H1 (cell line): Measurements from ENCODE around the gene STX2. TPM values are rescaled to one million over a fixed set of nuclear protein-coding genes. Genes with fewer than 3 reads are reported as not detected.

Experiments
- CTCF ChIA-PET: fragments of 300-600 bp; sonication (Branson Sonifier 250); formaldehyde crosslinking; loops from one replicate; lab custom pipeline; 2021; ENCODE audit not compliant: partially characterized antibody; lab: Charles Lee
- POLR2A ChIA-PET: fragments of 300-600 bp; sonication (Branson Sonifier 250); formaldehyde crosslinking; loops from one replicate; lab custom pipeline; 2021; ENCODE audit warnings: inconsistent platforms; ENCODE audit not compliant: partially characterized antibody; lab: Charles Lee
- DNase-seq, 2 experiments: peaks; one replicate each; pipeline versions ENCODE4 v3.0.0 to v3.0.0-alpha.2; 2010 to 2022; ENCODE audit warnings: low spot score in 2 of 2, low read depth in 1 of 2, mixed read lengths in 1 of 2
- FAIRE-seq: peaks from 2 replicates; lab custom pipeline; 2011; peaks lifted over from hg19 to GRCh38; lab: Jason Lieb, UNC
- H2AFZ ChIP-seq: 2 replicates; pipeline ENCODE4 v1.8.1; 2012; ENCODE audit warnings: low read length, inconsistent platforms
- H2AK5ac ChIP-seq: 2 replicates; pipeline ENCODE4 v1.6.1; 2013; ENCODE audit warnings: low read depth, low read length
- H2BK120ac ChIP-seq: replicated peaks from 2 replicates; pipeline ENCODE3; 2013; ENCODE audit warnings: low read depth, low read length, inconsistent platforms
- H2BK12ac ChIP-seq: 2 replicates; pipeline ENCODE4 v1.6.1; 2013; ENCODE audit warnings: low read depth, low read length
- H2BK15ac ChIP-seq: 2 replicates; pipeline ENCODE4 v1.6.1; 2013; ENCODE audit warnings: low read length
- H2BK20ac ChIP-seq: 2 replicates; pipeline ENCODE4 v1.6.1; 2013; ENCODE audit warnings: low read length
- H2BK5ac ChIP-seq: 2 replicates; pipeline ENCODE4 v1.6.1; 2013; ENCODE audit warnings: low read depth, low read length
- H3K14ac ChIP-seq: 2 replicates; pipeline ENCODE4 v1.6.1; 2013; ENCODE audit warnings: inconsistent platforms; ENCODE audit not compliant: insufficient read length
- H3K18ac ChIP-seq: 2 replicates; pipeline ENCODE4 v1.6.1; 2013; ENCODE audit warnings: low read length; ENCODE audit errors: extremely low read depth
- H3K23ac ChIP-seq: 2 replicates; pipeline ENCODE4 v1.6.1; 2013; ENCODE audit warnings: inconsistent platforms; ENCODE audit not compliant: insufficient read length
- H3K23me2 ChIP-seq: 2 replicates; pipeline ENCODE4 v1.6.1; 2013; ENCODE audit warnings: low read depth, low read length
- H3K27ac ChIP-seq: 2 replicates; pipeline ENCODE4 v1.6.1; 2011; ENCODE audit warnings: low read depth, low read length, inconsistent platforms
- H3K27me3 ChIP-seq, 4 experiments: replicated peaks in 1 of 4; 1 replicate in 1 of 4; 2 replicates in 3 of 4; pipeline versions ENCODE4 v1.6.1 to v1.8.1; 2011 to 2013; ENCODE audit warnings: low read length in 3 of 4, mild to moderate bottlenecking in 3 of 4, inconsistent platforms in 2 of 4, mixed read lengths in 2 of 4, moderate library complexity in 1 of 4; ENCODE audit not compliant: control insufficient read depth in 3 of 4, insufficient read depth in 3 of 4; ENCODE audit errors: extremely low read depth in 1 of 4
- H3K36me3 ChIP-seq, 4 experiments: 2 replicates each; pipeline versions ENCODE4 v1.6.1 to v1.8.1; 2011 to 2013; ENCODE audit warnings: mild to moderate bottlenecking in 4 of 4, low read length in 3 of 4, moderate library complexity in 2 of 4, control low read depth in 1 of 4, inconsistent platforms in 1 of 4; ENCODE audit not compliant: insufficient read depth in 4 of 4, control insufficient read depth in 2 of 4
- H3K4ac ChIP-seq: replicated peaks from 2 replicates; pipeline ENCODE3; 2013; ENCODE audit warnings: low read length, low read depth, mixed read lengths, inconsistent platforms; ENCODE audit not compliant: insufficient read length
- H3K4me1 ChIP-seq, 4 experiments: replicated peaks in 1 of 4; 1 replicate in 1 of 4; 2 replicates in 3 of 4; pipeline versions ENCODE4 v1.6.1 to v1.8.1; 2011 to 2013; ENCODE audit warnings: low read length in 3 of 4, inconsistent platforms in 2 of 4, mixed read lengths in 1 of 4; ENCODE audit not compliant: insufficient read depth in 4 of 4, control insufficient read depth in 3 of 4
- H3K4me2 ChIP-seq, 2 experiments: 2 replicates each; pipeline versions ENCODE4 v1.6.1 to v1.8.1; 2011 to 2013; ENCODE audit warnings: low read depth in 2 of 2, low read length in 2 of 2, control low read depth in 1 of 2, inconsistent platforms in 1 of 2, mild to moderate bottlenecking in 1 of 2; ENCODE audit not compliant: insufficient read depth in 1 of 2
- H3K4me3 ChIP-seq, 4 experiments: fragments of 200-600, 300-600 bp in 1 of 4; sonication (generic), shearing (Covaris generic), sonication (Bioruptor Twin) in 1 of 4; 2 replicates each; pipeline versions ENCODE4 v1.5.1 to v1.8.1; 2011 to 2016; ENCODE audit warnings: low read length in 4 of 4, low read depth in 3 of 4, control low read depth in 2 of 4, inconsistent platforms in 2 of 4, mild to moderate bottlenecking in 2 of 4, mixed read lengths in 1 of 4, moderate library complexity in 1 of 4; ENCODE audit not compliant: insufficient read depth in 2 of 4; ENCODE audit errors: extremely low read depth in 1 of 4
- H3K56ac ChIP-seq: replicated peaks from 2 replicates; pipeline ENCODE3; 2013; ENCODE audit warnings: low read depth, mild to moderate bottlenecking, mixed read lengths, low read length, inconsistent platforms; ENCODE audit not compliant: insufficient read length
- H3K79me1 ChIP-seq: 2 replicates; pipeline ENCODE4 v1.6.1; 2013; ENCODE audit warnings: low read depth, low read length, control low read depth
- H3K79me2 ChIP-seq, 2 experiments: 2 replicates each; pipeline versions ENCODE4 v1.6.1 to v1.8.1; 2012 to 2013; ENCODE audit warnings: low read length in 2 of 2, mild to moderate bottlenecking in 2 of 2, inconsistent platforms in 1 of 2; ENCODE audit not compliant: insufficient read depth in 2 of 2, control insufficient read depth in 1 of 2
- H3K9ac ChIP-seq, 4 experiments: replicated peaks in 1 of 4; 1 replicate in 1 of 4; 2 replicates in 3 of 4; pipeline versions ENCODE4 v1.6.1 to v1.8.1; 2011 to 2013; ENCODE audit warnings: low read depth in 3 of 4, low read length in 3 of 4, control low read depth in 2 of 4, mild to moderate bottlenecking in 2 of 4, moderate library complexity in 2 of 4, inconsistent platforms in 1 of 4; ENCODE audit errors: extremely low read depth in 1 of 4
- H3K9me3 ChIP-seq, 2 experiments: 2 replicates each; pipeline versions ENCODE4 v1.6.1 to v1.8.1; 2012 to 2013; ENCODE audit warnings: mild to moderate bottlenecking in 2 of 2, moderate library complexity in 2 of 2, control low read depth in 1 of 2, inconsistent platforms in 1 of 2, low read depth in 1 of 2, low read length in 1 of 2, mixed read lengths in 1 of 2; ENCODE audit not compliant: insufficient read depth in 2 of 2
- H4K20me1 ChIP-seq, 2 experiments: replicated peaks in 1 of 2; 2 replicates each; pipeline versions ENCODE3 to v1.8.1; 2011 to 2013; ENCODE audit warnings: inconsistent platforms in 2 of 2, low read length in 2 of 2, mild to moderate bottlenecking in 1 of 2; ENCODE audit not compliant: insufficient read depth in 2 of 2, control insufficient read depth in 1 of 2
- H4K5ac ChIP-seq: 2 replicates; pipeline ENCODE4 v1.6.1; 2013; ENCODE audit warnings: low read length, low read depth, mixed read lengths, inconsistent platforms; ENCODE audit not compliant: insufficient read length
- H4K8ac ChIP-seq: 2 replicates; pipeline ENCODE4 v1.8.0; 2013; ENCODE audit warnings: mild to moderate bottlenecking, moderate library complexity, low read length, inconsistent platforms; ENCODE audit not compliant: insufficient read depth; ENCODE audit errors: extremely low read depth
- H4K91ac ChIP-seq: replicated peaks from 2 replicates; pipeline ENCODE3; 2013; ENCODE audit warnings: low read length, mixed read lengths, inconsistent platforms; ENCODE audit not compliant: insufficient read length
- ASH2L ChIP-seq: fragments of 200-600, 300-600 bp; sonication (generic); IDR thresholded peaks from one replicate; pipeline ENCODE4 v1.7.1; 2017; ENCODE audit warnings: low read length
- CHD1 ChIP-seq: IDR thresholded peaks from 2 replicates; pipeline ENCODE4 v1.6.1; 2012; ENCODE audit warnings: low read depth, low read length, improper control_type of control experiment
- SP2 ChIP-seq: IDR thresholded peaks from 2 replicates; pipeline ENCODE4 v1.6.1; 2012; ENCODE audit warnings: mild to moderate bottlenecking, low read length, inconsistent platforms
- SRF ChIP-seq: IDR thresholded peaks from 2 replicates; pipeline ENCODE4 v1.6.1; 2011; ENCODE audit warnings: mild to moderate bottlenecking, low read depth, low read length, moderate library complexity
- WGBS, 2 experiments: shearing (Covaris generic) in 1 of 2; methylation state at CpG; one replicate each; pipeline versions ENCODE4 v1.1.6 to v1.1.7; 2013 to 2015; ENCODE audit warnings: low lambda C conversion rate in 2 of 2, mixed read lengths in 2 of 2, inconsistent platforms in 1 of 2, low coverage in 1 of 2, missing lambda C conversion rate in 1 of 2; ENCODE audit not compliant: insufficient replicate concordance in 2 of 2, insufficient coverage in 1 of 2, insufficient read length in 1 of 2; ENCODE audit errors: extremely low coverage in 1 of 2, missing lambda C conversion rate in 1 of 2; 5-methylcytosine and 5-hydroxymethylcytosine counted together
- polyA plus RNA-seq, 7 experiments: library from polyadenylated mRNA; depleted of rRNA in 3 of 7; stranded (reverse) in 5 of 7; unstranded in 2 of 7; fragments of >200 nt in 5 of 7; fragments of 200-250 nt in 2 of 7; gene quantifications; 1 replicate in 5 of 7; 2 replicates in 1 of 7; 4 replicates in 1 of 7; pipeline versions ENCODE4 v1.2.1 to v1.2.3, GENCODE V29; 2011 to 2013; ENCODE audit warnings: missing spikeins in 2 of 7, mixed read lengths in 2 of 7
- total RNA-seq: library from RNA; stranded (reverse); fragmentation: NEBNext Ultra II Directional; extraction: Animal tissue kit (Norgen Biotek cat#: 25700); gene quantifications from 2 replicates; pipeline ENCODE4 v1.2.1, GENCODE V29; 2021
- TF ChIP-seq, protein P1 (sequence below), 3 experiments: IDR thresholded peaks; 1 replicate in 2 of 3; 2 replicates in 1 of 3; pipeline versions ENCODE4 v1.5.1 to v1.6.1; 2011; ENCODE audit warnings: low read length in 3 of 3, mild to moderate bottlenecking in 3 of 3, inconsistent platforms in 2 of 3, low read depth in 1 of 3, moderate library complexity in 1 of 3; ENCODE audit not compliant: insufficient read depth in 1 of 3; ENCODE audit errors: control extremely low read depth in 1 of 3
- TF ChIP-seq, protein P2 (sequence below): IDR thresholded peaks from 2 replicates; pipeline ENCODE4 v1.6.1; 2011; ENCODE audit warnings: low read depth, mild to moderate bottlenecking, low read length; ENCODE audit not compliant: insufficient read depth
- TF ChIP-seq, protein P3 (sequence below): IDR thresholded peaks from 2 replicates; pipeline ENCODE4 v1.6.1; 2012; ENCODE audit warnings: inconsistent platforms

STX2 gene
- total and polyA plus RNA-seq, 2 of the 8 experiments (the other 6 are each of a cell fraction or from before 2014, with no cell fraction given) = 20.0 to 26.3 TPM

DNA sequence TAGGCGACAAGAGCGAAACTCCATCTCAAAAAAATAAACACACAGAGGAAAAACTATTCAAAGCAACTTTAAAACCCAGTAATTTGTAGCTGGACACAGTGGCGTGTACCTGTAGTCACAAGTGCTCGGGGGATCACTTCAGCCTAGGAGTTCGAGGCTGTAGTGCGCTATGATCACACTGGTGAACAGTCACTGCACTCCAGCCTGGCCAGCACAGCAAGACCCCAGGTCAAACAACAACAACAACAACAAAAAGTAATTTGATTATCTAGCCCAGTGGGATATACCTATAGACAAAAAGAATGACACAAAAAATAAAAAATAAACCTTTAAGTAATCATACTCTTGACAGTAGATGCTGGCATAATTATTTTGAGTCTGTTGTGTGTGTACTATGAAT is 29.3 kb downstream of the STX2 start:
- peaks cover 2% of the 10 kb centered on the region for H3K79me1 ChIP-seq
- peaks cover 6 to 12% (median 10%) of the 10 kb centered on the region in 4 experiments for H3K4me1 ChIP-seq
- H2AFZ ChIP-seq = no peak overlapping the region
- H4K8ac ChIP-seq = no peak overlapping the region
- no peak overlapping the region for H4K91ac ChIP-seq
- H2BK5ac ChIP-seq = no peak overlapping the region
- H4K20me1 ChIP-seq = peaks cover 0 to 2% of the 10 kb centered on the region in 2 experiments
- H3K36me3 ChIP-seq = peaks cover 0 to 9% (median 4%) of the 10 kb centered on the region in 4 experiments; a peak in 5 of 8 replicates
- ChIA-PET POLR2A (interaction anchor here (1.6 kb wide), 1 partner anchor 16 kb away, joined by 5 read pairs; no protein-coding TSS in a partner anchor), CTCF (interaction anchor here (1.2 to 2.5 kb wide), 2 partner anchors 16 to 47 kb away, joined by 3 to 7 read pairs; no protein-coding TSS in a partner anchor)
- no peak overlapping the region for H2BK20ac ChIP-seq
- no peak overlapping the region for H3K27ac ChIP-seq
- no peak overlapping the region for H3K23ac ChIP-seq
- no peaks in the 10 kb centered on the region for H3K27me3 ChIP-seq
- WGBS, 2 experiments = 76% methylated on average over 6 of the region's 6 CpGs; no CpG with 5 or more reads in 1 of the 2 experiments
- no peak overlapping the region for H3K18ac ChIP-seq
- no peaks in the 10 kb centered on the region for H3K23me2 ChIP-seq
- H3K9ac ChIP-seq = no peak overlapping the region
- DNase-seq (no peak), FAIRE-seq (no peak)
- H2AK5ac ChIP-seq = no peak overlapping the region
- H3K14ac ChIP-seq = no peak overlapping the region
- no peak overlapping the region for H3K4ac ChIP-seq
- no peak overlapping the region for H2BK12ac ChIP-seq
- H3K79me2 ChIP-seq = no peaks in the 10 kb centered on the region; a peak in 1 of 4 replicates
- no peak overlapping the region for H2BK15ac ChIP-seq
- H3K56ac ChIP-seq = no peak overlapping the region
- TF ChIP-seq, protein P1, sequence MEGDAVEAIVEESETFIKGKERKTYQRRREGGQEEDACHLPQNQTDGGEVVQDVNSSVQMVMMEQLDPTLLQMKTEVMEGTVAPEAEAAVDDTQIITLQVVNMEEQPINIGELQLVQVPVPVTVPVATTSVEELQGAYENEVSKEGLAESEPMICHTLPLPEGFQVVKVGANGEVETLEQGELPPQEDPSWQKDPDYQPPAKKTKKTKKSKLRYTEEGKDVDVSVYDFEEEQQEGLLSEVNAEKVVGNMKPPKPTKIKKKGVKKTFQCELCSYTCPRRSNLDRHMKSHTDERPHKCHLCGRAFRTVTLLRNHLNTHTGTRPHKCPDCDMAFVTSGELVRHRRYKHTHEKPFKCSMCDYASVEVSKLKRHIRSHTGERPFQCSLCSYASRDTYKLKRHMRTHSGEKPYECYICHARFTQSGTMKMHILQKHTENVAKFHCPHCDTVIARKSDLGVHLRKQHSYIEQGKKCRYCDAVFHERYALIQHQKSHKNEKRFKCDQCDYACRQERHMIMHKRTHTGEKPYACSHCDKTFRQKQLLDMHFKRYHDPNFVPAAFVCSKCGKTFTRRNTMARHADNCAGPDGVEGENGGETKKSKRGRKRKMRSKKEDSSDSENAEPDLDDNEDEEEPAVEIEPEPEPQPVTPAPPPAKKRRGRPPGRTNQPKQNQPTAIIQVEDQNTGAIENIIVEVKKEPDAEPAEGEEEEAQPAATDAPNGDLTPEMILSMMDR (IDR thresholded peaks at IDR 0.05; ENCODE audit: control extremely low read depth in 1 of 3, insufficient read depth in 1 of 3, low read depth in 1 of 3, low read length in 3 of 3) = no peak
- TF ChIP-seq, protein P2, sequence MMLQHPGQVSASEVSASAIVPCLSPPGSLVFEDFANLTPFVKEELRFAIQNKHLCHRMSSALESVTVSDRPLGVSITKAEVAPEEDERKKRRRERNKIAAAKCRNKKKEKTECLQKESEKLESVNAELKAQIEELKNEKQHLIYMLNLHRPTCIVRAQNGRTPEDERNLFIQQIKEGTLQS = no peak
- TF ChIP-seq SRF (no peak), ASH2L (no peak), CHD1 (no peak), SP2 (no peak)
- TF ChIP-seq, protein P3, sequence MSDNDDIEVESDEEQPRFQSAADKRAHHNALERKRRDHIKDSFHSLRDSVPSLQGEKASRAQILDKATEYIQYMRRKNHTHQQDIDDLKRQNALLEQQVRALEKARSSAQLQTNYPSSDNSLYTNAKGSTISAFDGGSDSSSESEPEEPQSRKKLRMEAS = no peak
- H4K5ac ChIP-seq = no peak overlapping the region
- no peak overlapping the region for H2BK120ac ChIP-seq
- no peaks in the 10 kb centered on the region for H3K9me3 ChIP-seq
- no peak overlapping the region for H3K4me2 ChIP-seq
- H3K4me3 ChIP-seq = no peak overlapping the region
